Mesothelial cell of epicardium (in vitro differentiated cells): Measurements from ENCODE around the gene HPS5. TPM values are rescaled to one million over a fixed set of nuclear protein-coding genes. Genes with fewer than 3 reads are reported as not detected.

ENCODE experiments used
- DNase-seq, 2 experiments: peaks; one replicate each; pipeline ENCODE4 v3.0.0; 2021; ENCODE audit warnings: low spot score in 2 of 2; ENCODE audit not compliant: unreplicated experiment in 2 of 2
- H3K27ac Mint-ChIP-seq: 2 replicates; pipeline ENCODE4 v1.8.0; 2021; ENCODE audit warnings: mixed read lengths
- H3K27me3 Mint-ChIP-seq: 2 replicates; pipeline ENCODE4 v1.8.0; 2021; ENCODE audit warnings: low read depth, mixed read lengths
- H3K36me3 Mint-ChIP-seq: 2 replicates; pipeline ENCODE4 v1.8.0; 2021; ENCODE audit warnings: mixed read lengths
- H3K4me1 Mint-ChIP-seq: 2 replicates; pipeline ENCODE4 v1.8.0; 2021; ENCODE audit warnings: mixed read lengths
- H3K4me3 Mint-ChIP-seq: 2 replicates; pipeline ENCODE4 v1.8.0; 2021; ENCODE audit warnings: mild to moderate bottlenecking, moderate library complexity, mixed read lengths
- H3K9me3 Mint-ChIP-seq: 2 replicates; pipeline ENCODE4 v1.8.0; 2021; ENCODE audit warnings: mixed read lengths
- CTCF ChIP-seq: fragments of 200-600 bp; sonication (generic); IDR thresholded peaks from one replicate; pipeline ENCODE4 v1.5.0; 2021; ENCODE audit warnings: antibody characterized with exemption; ENCODE audit not compliant: unreplicated experiment
- total RNA-seq: library from RNA; stranded (reverse); gene quantifications from 3 replicates; pipeline ENCODE4 v1.2.1, GENCODE V29; 2021

HPS5 gene
- total RNA-seq, 1 donor from 2014 or later = 21.4 TPM

- H3K27me3 Mint-ChIP-seq = no peaks in the 10 kb centered on the region
- no peak overlapping the region for H3K27ac Mint-ChIP-seq
These were observed 25.7 kb upstream of the HPS5 start for GRCh38 chr11:18347471-18348125.

GRCh38 chr11:18332891-18333290, 11.0 kb upstream of the HPS5 start:
- TF ChIP-seq CTCF = no peak
- peaks cover 25% of the 10 kb centered on the region for H3K36me3 Mint-ChIP-seq
- no peak overlapping the region for H3K4me3 Mint-ChIP-seq
- H3K9me3 Mint-ChIP-seq = no peaks in the 10 kb centered on the region
- H3K27ac Mint-ChIP-seq = no peak overlapping the region
- H3K27me3 Mint-ChIP-seq = no peaks in the 10 kb centered on the region
- no peak for DNase-seq
- H3K4me1 Mint-ChIP-seq = peaks cover 9% of the 10 kb centered on the region

More at GRCh38 chr11:18347471-18348125, 25.7 kb upstream of the HPS5 start:
- no peak for TF ChIP-seq CTCF
- Mint-ChIP-seq H3K4me1 (no peaks in the 10 kb centered on the region), H3K36me3 (peaks cover 37% of the 10 kb centered on the region), H3K9me3 (no peaks in the 10 kb centered on the region), H3K4me3 (no peak overlapping the region)
- DNase-seq = no peak

GRCh38 chr11:18332302-18332701, 10.4 kb upstream of the HPS5 start:
- H3K9me3 Mint-ChIP-seq = no peaks in the 10 kb centered on the region
- peaks cover 24% of the 10 kb centered on the region for H3K36me3 Mint-ChIP-seq
- no peak for DNase-seq
- no peaks in the 10 kb centered on the region for H3K27me3 Mint-ChIP-seq
- no peak overlapping the region for H3K27ac Mint-ChIP-seq
- TF ChIP-seq CTCF = no peak
- H3K4me3 Mint-ChIP-seq = no peak overlapping the region
- peaks cover 9% of the 10 kb centered on the region for H3K4me1 Mint-ChIP-seq

- Mint-ChIP-seq H3K36me3 (peaks cover 26% of the 10 kb centered on the region), H3K9me3 (no peaks in the 10 kb centered on the region), H3K4me1 (peaks cover 9% of the 10 kb centered on the region), H3K4me3 (no peak overlapping the region), H3K27ac (no peak overlapping the region), H3K27me3 (no peaks in the 10 kb centered on the region)
- DNase-seq = no peak
- TF ChIP-seq CTCF = no peak
These were observed 9.0 kb upstream of the HPS5 start for GRCh38 chr11:18330921-18331320.

GRCh38 chr11:18329196-18329870, 7.4 kb upstream of the HPS5 start:
- Mint-ChIP-seq H3K4me1 (peaks cover 21% of the 10 kb centered on the region), H3K36me3 (peaks cover 16% of the 10 kb centered on the region), H3K9me3 (no peaks in the 10 kb centered on the region), H3K4me3 (no peak overlapping the region), H3K27me3 (no peaks in the 10 kb centered on the region), H3K27ac (peak overlapping the region; percentile 43)
- no peak for TF ChIP-seq CTCF
- DNase-seq = no peak
